ENCODE measurements around the gene THAP7. TPM values are rescaled to one million over a fixed set of nuclear protein-coding genes. Genes with fewer than 3 reads are reported as not detected.

Gene THAP7
- total and polyA plus RNA-seq, 2 of the 13 experiments (the other 11 are each of a cell fraction or from before 2014, with no cell fraction given), result 13.0 to 25.5 TPM

DNA sequence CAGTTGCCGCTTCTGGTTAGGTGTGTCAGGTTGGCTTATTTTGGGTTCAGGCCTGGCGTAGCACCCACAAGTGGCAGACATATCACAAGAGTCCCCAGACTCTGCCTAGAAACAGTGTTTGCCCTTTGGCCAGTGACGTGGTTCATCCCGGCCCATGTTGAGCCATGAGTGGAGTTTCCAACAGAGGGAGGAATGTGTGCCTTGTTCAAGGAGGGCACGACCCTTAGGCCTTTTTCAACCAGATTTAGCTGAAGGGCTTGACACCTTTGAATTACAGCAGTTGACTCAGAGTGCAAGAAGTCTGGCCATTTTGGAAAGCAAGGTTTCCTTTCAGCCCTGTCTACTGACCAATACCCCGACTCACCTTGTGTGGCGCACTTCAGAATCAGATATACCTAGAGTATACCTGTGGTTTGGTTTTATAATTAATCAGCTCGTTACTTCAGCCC is 50.0 kb downstream of the THAP7 start (continued):
- no peak for TF ChIP-seq HNRNPK (IDR thresholded peaks at IDR 0.05; ENCODE audit: low read depth, low read length, poor library complexity, severe bottlenecking)
- TF ChIP-seq, protein P1, sequence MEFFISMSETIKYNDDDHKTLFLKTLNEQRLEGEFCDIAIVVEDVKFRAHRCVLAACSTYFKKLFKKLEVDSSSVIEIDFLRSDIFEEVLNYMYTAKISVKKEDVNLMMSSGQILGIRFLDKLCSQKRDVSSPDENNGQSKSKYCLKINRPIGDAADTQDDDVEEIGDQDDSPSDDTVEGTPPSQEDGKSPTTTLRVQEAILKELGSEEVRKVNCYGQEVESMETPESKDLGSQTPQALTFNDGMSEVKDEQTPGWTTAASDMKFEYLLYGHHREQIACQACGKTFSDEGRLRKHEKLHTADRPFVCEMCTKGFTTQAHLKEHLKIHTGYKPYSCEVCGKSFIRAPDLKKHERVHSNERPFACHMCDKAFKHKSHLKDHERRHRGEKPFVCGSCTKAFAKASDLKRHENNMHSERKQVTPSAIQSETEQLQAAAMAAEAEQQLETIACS (CRISPR knock-in tag; IDR thresholded peaks at IDR 0.05), result no peak
- no peak for TF ChIP-seq GATA4 (IDR thresholded peaks at IDR 0.05; ENCODE audit: borderline replicate concordance, low read depth)
- TF ChIP-seq ZC3H13 (CRISPR knock-in tag; IDR thresholded peaks at IDR 0.05), result no peak; the same call in 1 of the 2 replicates
- peak; percentile 38 for TF ChIP-seq ASH2L (IDR thresholded peaks at IDR 0.05; ENCODE audit: insufficient read length, low read depth, low read length)
- TF ChIP-seq, protein P2, sequence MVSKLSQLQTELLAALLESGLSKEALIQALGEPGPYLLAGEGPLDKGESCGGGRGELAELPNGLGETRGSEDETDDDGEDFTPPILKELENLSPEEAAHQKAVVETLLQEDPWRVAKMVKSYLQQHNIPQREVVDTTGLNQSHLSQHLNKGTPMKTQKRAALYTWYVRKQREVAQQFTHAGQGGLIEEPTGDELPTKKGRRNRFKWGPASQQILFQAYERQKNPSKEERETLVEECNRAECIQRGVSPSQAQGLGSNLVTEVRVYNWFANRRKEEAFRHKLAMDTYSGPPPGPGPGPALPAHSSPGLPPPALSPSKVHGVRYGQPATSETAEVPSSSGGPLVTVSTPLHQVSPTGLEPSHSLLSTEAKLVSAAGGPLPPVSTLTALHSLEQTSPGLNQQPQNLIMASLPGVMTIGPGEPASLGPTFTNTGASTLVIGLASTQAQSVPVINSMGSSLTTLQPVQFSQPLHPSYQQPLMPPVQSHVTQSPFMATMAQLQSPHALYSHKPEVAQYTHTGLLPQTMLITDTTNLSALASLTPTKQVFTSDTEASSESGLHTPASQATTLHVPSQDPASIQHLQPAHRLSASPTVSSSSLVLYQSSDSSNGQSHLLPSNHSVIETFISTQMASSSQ (IDR thresholded peaks at IDR 0.05; ENCODE audit: low read depth), result no peak
- TF ChIP-seq, protein P2 (CRISPR knock-in tag; IDR thresholded peaks at IDR 0.05; ENCODE audit: borderline replicate concordance), result no peak
- TF ChIP-seq, protein P3, sequence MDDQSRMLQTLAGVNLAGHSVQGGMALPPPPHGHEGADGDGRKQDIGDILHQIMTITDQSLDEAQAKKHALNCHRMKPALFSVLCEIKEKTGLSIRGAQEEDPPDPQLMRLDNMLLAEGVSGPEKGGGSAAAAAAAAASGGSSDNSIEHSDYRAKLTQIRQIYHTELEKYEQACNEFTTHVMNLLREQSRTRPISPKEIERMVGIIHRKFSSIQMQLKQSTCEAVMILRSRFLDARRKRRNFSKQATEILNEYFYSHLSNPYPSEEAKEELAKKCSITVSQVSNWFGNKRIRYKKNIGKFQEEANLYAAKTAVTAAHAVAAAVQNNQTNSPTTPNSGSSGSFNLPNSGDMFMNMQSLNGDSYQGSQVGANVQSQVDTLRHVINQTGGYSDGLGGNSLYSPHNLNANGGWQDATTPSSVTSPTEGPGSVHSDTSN (CRISPR knock-in tag; IDR thresholded peaks at IDR 0.05; ENCODE audit: borderline replicate concordance), result no peak
- TF ChIP-seq IKZF1 (IDR thresholded peaks at IDR 0.05), result no peak
- TF ChIP-seq ZNF761 (CRISPR knock-in tag; conservative IDR thresholded peaks at IDR 0.05), result no peak
- TF ChIP-seq, protein P4, sequence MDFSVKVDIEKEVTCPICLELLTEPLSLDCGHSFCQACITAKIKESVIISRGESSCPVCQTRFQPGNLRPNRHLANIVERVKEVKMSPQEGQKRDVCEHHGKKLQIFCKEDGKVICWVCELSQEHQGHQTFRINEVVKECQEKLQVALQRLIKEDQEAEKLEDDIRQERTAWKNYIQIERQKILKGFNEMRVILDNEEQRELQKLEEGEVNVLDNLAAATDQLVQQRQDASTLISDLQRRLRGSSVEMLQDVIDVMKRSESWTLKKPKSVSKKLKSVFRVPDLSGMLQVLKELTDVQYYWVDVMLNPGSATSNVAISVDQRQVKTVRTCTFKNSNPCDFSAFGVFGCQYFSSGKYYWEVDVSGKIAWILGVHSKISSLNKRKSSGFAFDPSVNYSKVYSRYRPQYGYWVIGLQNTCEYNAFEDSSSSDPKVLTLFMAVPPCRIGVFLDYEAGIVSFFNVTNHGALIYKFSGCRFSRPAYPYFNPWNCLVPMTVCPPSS (IDR thresholded peaks at IDR 0.05), result no peak
- no peak; the same call in 1 of the 2 replicates for TF ChIP-seq TP53 (CRISPR knock-in tag; conservative IDR thresholded peaks at IDR 0.05)
- peak; percentile 94 for TF ChIP-seq RFX5 (IDR thresholded peaks at IDR 0.05; ENCODE audit: low read depth, low read length)
- TF ChIP-seq ZNF496 (CRISPR knock-in tag; IDR thresholded peaks at IDR 0.05; ENCODE audit: insufficient replicate concordance), result no peak
- TF ChIP-seq CC2D1A (CRISPR knock-in tag; IDR thresholded peaks at IDR 0.05), result no peak
- no peak for TF ChIP-seq TRIM24 (CRISPR knock-in tag; IDR thresholded peaks at IDR 0.05)
- TF ChIP-seq KAT7 (CRISPR knock-in tag; IDR thresholded peaks at IDR 0.05; ENCODE audit: borderline replicate concordance), result no peak
- no peak for TF ChIP-seq ZNF75D (CRISPR knock-in tag; IDR thresholded peaks at IDR 0.05; ENCODE audit: borderline replicate concordance)
- peak in 1 of 2 experiments; percentile 36; a peak in 1 of 4 replicates for TF ChIP-seq EP300 (IDR thresholded peaks at IDR 0.05; ENCODE audit: low read depth in 2 of 2, low read length in 2 of 2)
- TF ChIP-seq EP300 (CRISPR knock-in tag; IDR thresholded peaks at IDR 0.05; ENCODE audit: borderline replicate concordance), result no peak
- TF ChIP-seq, protein P5, sequence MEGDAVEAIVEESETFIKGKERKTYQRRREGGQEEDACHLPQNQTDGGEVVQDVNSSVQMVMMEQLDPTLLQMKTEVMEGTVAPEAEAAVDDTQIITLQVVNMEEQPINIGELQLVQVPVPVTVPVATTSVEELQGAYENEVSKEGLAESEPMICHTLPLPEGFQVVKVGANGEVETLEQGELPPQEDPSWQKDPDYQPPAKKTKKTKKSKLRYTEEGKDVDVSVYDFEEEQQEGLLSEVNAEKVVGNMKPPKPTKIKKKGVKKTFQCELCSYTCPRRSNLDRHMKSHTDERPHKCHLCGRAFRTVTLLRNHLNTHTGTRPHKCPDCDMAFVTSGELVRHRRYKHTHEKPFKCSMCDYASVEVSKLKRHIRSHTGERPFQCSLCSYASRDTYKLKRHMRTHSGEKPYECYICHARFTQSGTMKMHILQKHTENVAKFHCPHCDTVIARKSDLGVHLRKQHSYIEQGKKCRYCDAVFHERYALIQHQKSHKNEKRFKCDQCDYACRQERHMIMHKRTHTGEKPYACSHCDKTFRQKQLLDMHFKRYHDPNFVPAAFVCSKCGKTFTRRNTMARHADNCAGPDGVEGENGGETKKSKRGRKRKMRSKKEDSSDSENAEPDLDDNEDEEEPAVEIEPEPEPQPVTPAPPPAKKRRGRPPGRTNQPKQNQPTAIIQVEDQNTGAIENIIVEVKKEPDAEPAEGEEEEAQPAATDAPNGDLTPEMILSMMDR (CRISPR knock-in tag; IDR thresholded peaks at IDR 0.05), result peak; percentile 43
